HG02642 (cell line): Measurements from ENCODE around the gene KCNJ16.

Source experiments
- ATAC-seq: cut with Tn5 transposase; IDR thresholded peaks from one replicate; pipeline ENCODE4 v1.9.1; 2021; ENCODE audit warnings: mild to moderate bottlenecking; ENCODE audit not compliant: unreplicated experiment, poor library complexity

Gene KCNJ16

GRCh38 chr17:70095455-70095854 is 20.4 kb downstream of the KCNJ16 start:
- ATAC-seq: no peak

GRCh38 chr17:70096861-70097260 is 21.8 kb downstream of the KCNJ16 start:
- no peak for ATAC-seq

- no peak for ATAC-seq
Observed at GRCh38 chr17:70098030-70098429, 23.0 kb downstream of the KCNJ16 start.

- ATAC-seq: no peak
Observed at GRCh38 chr17:70099294-70099693, 24.3 kb downstream of the KCNJ16 start.

- no peak for ATAC-seq
Observed at GRCh38 chr17:70099884-70100283, 24.9 kb downstream of the KCNJ16 start.

- ATAC-seq: no peak
Observed at GRCh38 chr17:70100983-70101382, 26.0 kb downstream of the KCNJ16 start.

- no peak for ATAC-seq
Observed at GRCh38 chr17:70102531-70102930, 27.5 kb downstream of the KCNJ16 start.

GRCh38 chr17:70104791-70105523 is 29.9 kb downstream of the KCNJ16 start:
- no peak for ATAC-seq

GRCh38 chr17:70105641-70106040 is 30.6 kb downstream of the KCNJ16 start:
- no peak for ATAC-seq

GRCh38 chr17:70106551-70106950 is 31.5 kb downstream of the KCNJ16 start:
- no peak for ATAC-seq

GRCh38 chr17:70107441-70107840 is 32.4 kb downstream of the KCNJ16 start:
- no peak for ATAC-seq

- ATAC-seq: no peak
Observed at GRCh38 chr17:70107904-70108565, 33.0 kb downstream of the KCNJ16 start.

- ATAC-seq: no peak
Observed at GRCh38 chr17:70109497-70109896, 34.5 kb downstream of the KCNJ16 start.

- no peak for ATAC-seq
Observed at GRCh38 chr17:70110443-70110880, 35.4 kb downstream of the KCNJ16 start.

GRCh38 chr17:70111201-70111600 is 36.2 kb downstream of the KCNJ16 start:
- ATAC-seq: no peak

GRCh38 chr17:70114405-70114804 is 39.4 kb downstream of the KCNJ16 start:
- ATAC-seq: no peak

GRCh38 chr17:70115126-70115525 is 40.1 kb downstream of the KCNJ16 start:
- ATAC-seq: no peak

- no peak for ATAC-seq
Observed at GRCh38 chr17:70116919-70117318, 41.9 kb downstream of the KCNJ16 start.

- no peak for ATAC-seq
Observed at GRCh38 chr17:70119545-70119944, 44.5 kb downstream of the KCNJ16 start.

- ATAC-seq: no peak
Observed at GRCh38 chr17:70119983-70120382, 45.0 kb downstream of the KCNJ16 start.

GRCh38 chr17:70120425-70120824 is 45.4 kb downstream of the KCNJ16 start:
- no peak for ATAC-seq

GRCh38 chr17:70121126-70121525 is 46.1 kb downstream of the KCNJ16 start:
- no peak for ATAC-seq
